Gastrocnemius medialis (tissue), 4 donors: ENCODE data around the gene CCDC127. TPM values are rescaled to one million over a fixed set of nuclear protein-coding genes. Genes with fewer than 3 reads are reported as not detected.
"Not testable (repeated sequence)": the region's sequence is repeated elsewhere in the genome, so short reads cannot be mapped to it uniquely, and the experiment has no call there.

Experiments used
- ATAC-seq, 2 donors: fragments of 150-250 bp; one replicate each; pipeline ENCODE4 v1.9.1; 2016
- DNase-seq, 2 donors: peaks; one replicate each; pipeline ENCODE4 v3.0.0-alpha.2; 2019
- H3K27ac ChIP-seq, 4 donors: fragments of 200-600 bp; sonication (generic); 1 replicate in 1 of 4; 2 replicates in 3 of 4; pipeline ENCODE4 v1.5.1; 2016 to 2018; ENCODE audit warnings: mild to moderate bottlenecking in 2 of 4, moderate library complexity in 1 of 4
- H3K27me3 ChIP-seq, 3 donors: fragments of 200-600 bp; sonication (generic) in 2 of 3; 1 replicate in 1 of 3; 2 replicates in 2 of 3; pipeline versions ENCODE4 v1.5.1 to v1.6.0; 2016 to 2019; ENCODE audit warnings: mild to moderate bottlenecking in 1 of 3, moderate library complexity in 1 of 3
- H3K36me3 ChIP-seq, 2 donors: fragments of 200-600 bp; sonication (generic) in 1 of 2; one replicate each; pipeline ENCODE4 v1.5.1; 2017 to 2018
- H3K4me1 ChIP-seq, 2 donors: fragments of 200-600 bp; sonication (generic) in 1 of 2; one replicate each; pipeline ENCODE4 v1.5.1; 2016 to 2017; ENCODE audit warnings: mild to moderate bottlenecking in 2 of 2
- H3K4me3 ChIP-seq, 4 donors: fragments of 200-600 bp; sonication (generic) in 3 of 4; 1 replicate in 1 of 4; 2 replicates in 3 of 4; pipeline ENCODE4 v1.5.1; 2016 to 2019; ENCODE audit warnings: mild to moderate bottlenecking in 2 of 4
- H3K9me3 ChIP-seq, 3 donors: fragments of 200-600 bp; sonication (generic) in 2 of 3; 1 replicate in 1 of 3; 2 replicates in 2 of 3; pipeline ENCODE4 v1.5.1; 2016 to 2019
- CTCF ChIP-seq, 5 experiments: fragments of 450-650 bp in 3 of 5; fragments of 200-600 bp in 2 of 5; sonication (generic) in 2 of 5; IDR thresholded peaks in 4 of 5; conservative IDR thresholded peaks in 1 of 5; 1 replicate in 4 of 5; 2 replicates in 1 of 5; pipeline ENCODE4 v1.5.1; 2016 to 2019; ENCODE audit warnings: antibody characterized with exemption in 5 of 5, mild to moderate bottlenecking in 3 of 5, moderate library complexity in 3 of 5
- POLR2A ChIP-seq, 2 donors: fragments of 450-650 bp; IDR thresholded peaks; one replicate each; pipeline ENCODE4 v1.6.1; 2017; ENCODE audit warnings: antibody characterized with exemption in 2 of 2, mild to moderate bottlenecking in 2 of 2, moderate library complexity in 2 of 2
- in situ Hi-C, 4 donors: fragments of 200-750 bp; cut with MboI; loops; one replicate each; pipeline versions ENCODE4 v1.15.0 to v1.8.0; 2017; ENCODE audit warnings: low sequenced_read_pairs in 4 of 4
- intact Hi-C: fragments of 100-400 bp; cut with DNase I; formaldehyde crosslinking; loops from one replicate; pipeline ENCODE4 v1.15.1; 2023; ENCODE audit warnings: low total_unique reads
- total RNA-seq, 4 donors: library from RNA; depleted of rRNA; stranded (reverse); fragments of >200 nt; gene quantifications; one replicate each; pipeline versions ENCODE4 v1.1.0 to v1.2.3, GENCODE V29; 2016

The CCDC127 gene
- total RNA-seq, 4 donors from 2014 or later = 5.7 to 11.1 (median 7.8) TPM

- DNase-seq (no peak), ATAC-seq (no peak)
- Histone ChIP-seq H3K4me3 (no peak overlapping the region), H3K36me3 (no peaks in the 10 kb centered on the region), H3K27me3 (no peaks in the 10 kb centered on the region), H3K27ac (no peak overlapping the region), H3K9me3 (no peaks in the 10 kb centered on the region), H3K4me1 (no peaks in the 10 kb centered on the region)
- TF ChIP-seq POLR2A (IDR thresholded peaks at IDR 0.05) (no peak), CTCF (IDR thresholded peaks at IDR 0.05 in 4 of 5, conservative IDR thresholded peaks at IDR 0.05 in 1 of 5) (no peak)
- in situ Hi-C loops (no loop called here), intact Hi-C loops (no loop called here)
Observed at GRCh38 chr5:167511-167910, 50.4 kb downstream of the CCDC127 start.

GRCh38 chr5:166441-167372, 51.2 kb downstream of the CCDC127 start:
- Histone ChIP-seq H3K4me1 (no peaks in the 10 kb centered on the region), H3K9me3 (no peaks in the 10 kb centered on the region), H3K4me3 (no peak overlapping the region), H3K27ac (no peak overlapping the region), H3K36me3 (no peaks in the 10 kb centered on the region), H3K27me3 (no peaks in the 10 kb centered on the region)
- no peak for TF ChIP-seq CTCF (IDR thresholded peaks at IDR 0.05 in 4 of 5, conservative IDR thresholded peaks at IDR 0.05 in 1 of 5)
- TF ChIP-seq POLR2A (IDR thresholded peaks at IDR 0.05) = no peak
- intact Hi-C loops (no loop called here), in situ Hi-C loops (no loop called here)
- ATAC-seq = no peak
- DNase-seq = no peak

GRCh38 chr5:164783-165182, 53.2 kb downstream of the CCDC127 start:
- DNase-seq, H3K4me1 ChIP-seq, H3K27ac ChIP-seq, H3K4me3 ChIP-seq, H3K9me3 ChIP-seq, H3K36me3 ChIP-seq, in situ Hi-C loops, intact Hi-C loops, ATAC-seq, H3K27me3 ChIP-seq: not testable (repeated sequence)

- in situ Hi-C loops = no loop called here
- H3K27me3 ChIP-seq = peaks cover 0 to 3% (median 0%) of the 10 kb centered on the region in 3 donors
- intact Hi-C loops = no loop called here
- H3K27ac ChIP-seq = no peak overlapping the region
- DNase-seq (no peak), ATAC-seq (no peak)
- H3K9me3 ChIP-seq = no peaks in the 10 kb centered on the region
- H3K4me3 ChIP-seq = no peak overlapping the region
- no peaks in the 10 kb centered on the region for H3K4me1 ChIP-seq
- no peaks in the 10 kb centered on the region for H3K36me3 ChIP-seq
- TF ChIP-seq CTCF (IDR thresholded peaks at IDR 0.05 in 4 of 5, conservative IDR thresholded peaks at IDR 0.05 in 1 of 5) (no peak), POLR2A (IDR thresholded peaks at IDR 0.05) (no peak)
Observed at GRCh38 chr5:164244-164643, 53.7 kb downstream of the CCDC127 start.

- Histone ChIP-seq H3K9me3 (no peaks in the 10 kb centered on the region), H3K36me3 (no peaks in the 10 kb centered on the region), H3K27ac (no peak overlapping the region), H3K4me3 (no peak overlapping the region), H3K4me1 (no peaks in the 10 kb centered on the region), H3K27me3 (peaks cover 0 to 3% (median 0%) of the 10 kb centered on the region in 3 donors)
- ATAC-seq (no peak), DNase-seq (no peak)
- no peak for TF ChIP-seq POLR2A (IDR thresholded peaks at IDR 0.05)
- no peak for TF ChIP-seq CTCF (IDR thresholded peaks at IDR 0.05 in 4 of 5, conservative IDR thresholded peaks at IDR 0.05 in 1 of 5)
- in situ Hi-C loops (no loop called here), intact Hi-C loops (no loop called here)
Observed at GRCh38 chr5:163841-164240, 54.1 kb downstream of the CCDC127 start.
